HCT116 (cell line): ENCODE measurements around the gene ZBTB2. TPM values are rescaled to one million over a fixed set of nuclear protein-coding genes. Genes with fewer than 3 reads are reported as not detected.

Experiments used
- ATAC-seq: fragments of 200-7000 bp; cut with Tn5 transposase; 2 replicates; pipeline ENCODE4 v1.9.1; 2020; ENCODE audit warnings: mild to moderate bottlenecking, moderate library complexity
- BruUV-seq: library from RNA; stranded (reverse); fragments of 400-500 nt; replicated peaks from 2 replicates; lab custom pipeline; 2021; lab: Mats Ljungman, UMichigan
- CTCF ChIA-PET: fragments of 300-600 bp; sonication (Branson Sonifier 250); formaldehyde crosslinking; loops from one replicate; lab custom pipeline; 2021; ENCODE audit warnings: antibody characterized with exemption; lab: Charles Lee
- POLR2A ChIA-PET: fragments of 300-600, 350-600 bp; sonication (Branson Sonifier 250); formaldehyde crosslinking; loops from one replicate; lab custom pipeline; 2021; ENCODE audit warnings: antibody characterized with exemption; lab: Charles Lee
- RAD21 ChIA-PET, 2 experiments: fragments of 300-600 bp; sonication (Branson Sonifier 250); formaldehyde crosslinking; loops; one replicate each; lab custom pipeline; 2023; ENCODE audit warnings: low total read pairs in 2 of 2; ENCODE audit not compliant: uncharacterized antibody in 2 of 2, unreplicated experiment in 2 of 2, low non-redundant PET in 1 of 2; lab: Charles Lee
- DNase-seq: peaks from one replicate; pipeline ENCODE4 v3.0.0-alpha.2; 2010; ENCODE audit warnings: low read depth, low spot score
- H2AFZ ChIP-seq: fragments of 200-600 bp; shearing (Covaris generic), sonication (generic); 2 replicates; pipeline ENCODE4 v1.6.1; 2017; ENCODE audit warnings: low read depth, mixed run types, mixed read lengths, antibody characterized with exemption, low read length; ENCODE audit not compliant: poor library complexity, severe bottlenecking
- H3K27ac ChIP-seq: 2 replicates; pipeline ENCODE4 v1.5.1; 2012; ENCODE audit warnings: low read depth, low read length
- H3K27me3 ChIP-seq: fragments of 200-600 bp; sonication (generic); 2 replicates; pipeline ENCODE4 v1.6.1; 2016; ENCODE audit warnings: mixed run types, low read length, mixed read lengths; ENCODE audit not compliant: insufficient read depth
- H3K36me3 ChIP-seq, 2 experiments: fragments of 200-500 bp in 1 of 2; fragments of 200-600 bp in 1 of 2; sonication (Bioruptor generic) in 1 of 2; sonication (generic) in 1 of 2; 2 replicates each; pipeline versions ENCODE4 v1.5.1 to v1.6.1; 2014 to 2016; ENCODE audit warnings: low read length in 2 of 2, inconsistent platforms in 1 of 2, mixed read lengths in 1 of 2, mixed run types in 1 of 2; ENCODE audit not compliant: insufficient read depth in 2 of 2, control insufficient read depth in 1 of 2
- H3K4me1 ChIP-seq, 2 experiments: fragments of 200-600 bp in 1 of 2; sonication (generic) in 1 of 2; 2 replicates each; pipeline versions ENCODE4 v1.5.1 to v1.6.1; 2012 to 2017; ENCODE audit warnings: low read length in 2 of 2, inconsistent platforms in 1 of 2, mild to moderate bottlenecking in 1 of 2, mixed read lengths in 1 of 2, mixed run types in 1 of 2, moderate library complexity in 1 of 2; ENCODE audit not compliant: insufficient read depth in 2 of 2, control insufficient read depth in 1 of 2
- H3K4me2 ChIP-seq: fragments of 200-600 bp; sonication (generic); 2 replicates; pipeline ENCODE4 v1.6.1; 2017; ENCODE audit warnings: mixed run types, low read length, mixed read lengths
- H3K4me3 ChIP-seq, 2 experiments: fragments of 200-600 bp in 1 of 2; sonication (generic) in 1 of 2; replicated peaks in 1 of 2; 2 replicates each; pipeline ENCODE4 v1.5.1; 2011 to 2016; ENCODE audit warnings: low read length in 2 of 2, control low read depth in 1 of 2, low read depth in 1 of 2, mild to moderate bottlenecking in 1 of 2, mixed read lengths in 1 of 2, mixed run types in 1 of 2
- H3K79me2 ChIP-seq: fragments of 200-600 bp; sonication (generic); 2 replicates; pipeline ENCODE4 v1.6.1; 2017; ENCODE audit warnings: mild to moderate bottlenecking, mixed run types, low read length, moderate library complexity, mixed read lengths; ENCODE audit not compliant: insufficient read depth
- H3K9ac ChIP-seq: fragments of 200-600 bp; sonication (generic); 2 replicates; pipeline ENCODE4 v1.6.1; 2016; ENCODE audit warnings: low read length, mixed read lengths
- H3K9me2 ChIP-seq: fragments of 200-600 bp; sonication (generic), shearing (Covaris generic); 2 replicates; pipeline ENCODE4 v1.6.1; 2017; ENCODE audit warnings: mixed run types, mild to moderate bottlenecking, moderate library complexity; ENCODE audit not compliant: insufficient read depth
- H3K9me3 ChIP-seq, 2 experiments: fragments of 200-500 bp in 1 of 2; fragments of 200-600 bp in 1 of 2; sonication (Bioruptor generic) in 1 of 2; sonication (generic) in 1 of 2; 2 replicates each; pipeline ENCODE4 v1.6.1; 2014 to 2017; ENCODE audit warnings: low read length in 2 of 2, mixed read lengths in 2 of 2, inconsistent platforms in 1 of 2, low read depth in 1 of 2, mild to moderate bottlenecking in 1 of 2, mixed run types in 1 of 2, moderate library complexity in 1 of 2; ENCODE audit not compliant: control insufficient read depth in 1 of 2, insufficient read depth in 1 of 2
- H4K20me1 ChIP-seq: fragments of 200-600 bp; sonication (generic), shearing (Covaris generic); 2 replicates; pipeline ENCODE4 v1.6.1; 2017; ENCODE audit warnings: mixed run types, mild to moderate bottlenecking, moderate library complexity; ENCODE audit not compliant: insufficient read depth
- CBX3 ChIP-seq: IDR thresholded peaks from 2 replicates; pipeline ENCODE4 v1.6.1; 2012; ENCODE audit warnings: low read depth
- EGR1 ChIP-seq: IDR thresholded peaks from 2 replicates; pipeline ENCODE4 v1.6.1; 2012; ENCODE audit warnings: low read depth
- ELF1 ChIP-seq: IDR thresholded peaks from 2 replicates; pipeline ENCODE4 v1.6.1; 2012; ENCODE audit warnings: low read depth, borderline replicate concordance
- POLR2A ChIP-seq: IDR thresholded peaks from 2 replicates; pipeline ENCODE4 v1.7.0; 2011; ENCODE audit warnings: borderline replicate concordance; ENCODE audit not compliant: insufficient read depth, insufficient read length; ENCODE audit errors: extremely low read depth
- POLR2AphosphoS5 ChIP-seq: IDR thresholded peaks from 2 replicates; pipeline ENCODE4 v1.6.1; 2011; ENCODE audit warnings: mild to moderate bottlenecking, low read depth, low read length, moderate library complexity
- REST ChIP-seq: IDR thresholded peaks from 2 replicates; pipeline ENCODE4 v1.6.1; 2012; ENCODE audit warnings: low read depth
- SIN3A ChIP-seq: IDR thresholded peaks from 2 replicates; pipeline ENCODE4 v1.6.1; 2012; ENCODE audit warnings: low read depth
- TCF7L2 ChIP-seq: IDR thresholded peaks from 2 replicates; pipeline ENCODE4 v1.7.0; 2011; ENCODE audit warnings: borderline replicate concordance, inconsistent platforms; ENCODE audit not compliant: insufficient read depth, insufficient read length; ENCODE audit errors: extremely low read depth
- YY1 ChIP-seq: IDR thresholded peaks from 2 replicates; pipeline ENCODE4 v1.6.1; 2011; ENCODE audit warnings: low read length, low read depth, moderate library complexity, mild to moderate bottlenecking; ENCODE audit not compliant: insufficient replicate concordance; ENCODE audit errors: extremely low read depth
- intact Hi-C: fragments of 100-400 bp; cut with micrococcal nuclease; formaldehyde crosslinking; loops from 2 replicates; pipeline ENCODE4 v1.10.0; 2022
- total RNA-seq: library from RNA; stranded (reverse); gene quantifications from one replicate; pipeline ENCODE4 v1.2.1, GENCODE V29; 2021; ENCODE audit not compliant: unreplicated experiment
- TF ChIP-seq, protein P1 (sequence below), 3 experiments: fragments of 200-600 bp in 1 of 3; sonication (generic) in 1 of 3; IDR thresholded peaks in 2 of 3; conservative IDR thresholded peaks in 1 of 3; 2 replicates each; pipeline ENCODE4 v1.5.1; 2012 to 2017; ENCODE audit warnings: low read depth in 2 of 3, low read length in 2 of 3, antibody characterized with exemption in 1 of 3, borderline replicate concordance in 1 of 3, control low read depth in 1 of 3, mild to moderate bottlenecking in 1 of 3, mixed read lengths in 1 of 3, mixed run types in 1 of 3, moderate library complexity in 1 of 3; ENCODE audit not compliant: insufficient read depth in 1 of 3
- TF ChIP-seq, protein P2 (sequence below): IDR thresholded peaks from 2 replicates; pipeline ENCODE4 v1.6.1; 2012

Gene ZBTB2
- total RNA-seq, 1 experiment from 2014 or later: 12.5 TPM

- Histone ChIP-seq H3K4me2 (no peak overlapping the region), H4K20me1 (no peaks in the 10 kb centered on the region), H3K36me3 (peaks cover 0 to 4% of the 10 kb centered on the region in 2 experiments; a peak in 1 of 4 replicates), H3K9ac (no peak overlapping the region), H3K27ac (no peak overlapping the region), H3K9me2 (no peaks in the 10 kb centered on the region), H3K9me3 (no peaks in the 10 kb centered on the region), H3K4me3 (no peak overlapping the region), H3K79me2 (peaks cover 75% of the 10 kb centered on the region), H3K4me1 (peaks cover 21 to 34% of the 10 kb centered on the region in 2 experiments), H3K27me3 (no peaks in the 10 kb centered on the region), H2AFZ (no peak overlapping the region)
- TF ChIP-seq, protein P1, sequence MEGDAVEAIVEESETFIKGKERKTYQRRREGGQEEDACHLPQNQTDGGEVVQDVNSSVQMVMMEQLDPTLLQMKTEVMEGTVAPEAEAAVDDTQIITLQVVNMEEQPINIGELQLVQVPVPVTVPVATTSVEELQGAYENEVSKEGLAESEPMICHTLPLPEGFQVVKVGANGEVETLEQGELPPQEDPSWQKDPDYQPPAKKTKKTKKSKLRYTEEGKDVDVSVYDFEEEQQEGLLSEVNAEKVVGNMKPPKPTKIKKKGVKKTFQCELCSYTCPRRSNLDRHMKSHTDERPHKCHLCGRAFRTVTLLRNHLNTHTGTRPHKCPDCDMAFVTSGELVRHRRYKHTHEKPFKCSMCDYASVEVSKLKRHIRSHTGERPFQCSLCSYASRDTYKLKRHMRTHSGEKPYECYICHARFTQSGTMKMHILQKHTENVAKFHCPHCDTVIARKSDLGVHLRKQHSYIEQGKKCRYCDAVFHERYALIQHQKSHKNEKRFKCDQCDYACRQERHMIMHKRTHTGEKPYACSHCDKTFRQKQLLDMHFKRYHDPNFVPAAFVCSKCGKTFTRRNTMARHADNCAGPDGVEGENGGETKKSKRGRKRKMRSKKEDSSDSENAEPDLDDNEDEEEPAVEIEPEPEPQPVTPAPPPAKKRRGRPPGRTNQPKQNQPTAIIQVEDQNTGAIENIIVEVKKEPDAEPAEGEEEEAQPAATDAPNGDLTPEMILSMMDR (IDR thresholded peaks at IDR 0.05 in 2 of 3, conservative IDR thresholded peaks at IDR 0.05 in 1 of 3; ENCODE audit: borderline replicate concordance in 1 of 3, insufficient read depth in 1 of 3, low read depth in 2 of 3, low read length in 2 of 3): 0 out of 6 replicates have a peak, but pooled peaks of 1 of the 3 experiments have one; percentile 20
- TF ChIP-seq SIN3A (no peak), ELF1 (no peak)
- intact Hi-C loops: no loop called here
- RAD21 ChIA-PET: no interaction called here
- POLR2A ChIA-PET: interaction anchor here (1.6 kb wide), 1 partner anchor 13 kb away, joined by 5 read pairs; no protein-coding TSS in a partner anchor
- BruUV-seq: no TSS peak
- CTCF ChIA-PET: no interaction called here
- no peak for DNase-seq
- ATAC-seq: no peak
Observed at GRCh38 chr6:151376440-151376839, 14.9 kb downstream of the ZBTB2 start.

GRCh38 chr6:151375833-151376232 lies 15.5 kb downstream of the ZBTB2 start:
- H4K20me1 ChIP-seq: no peaks in the 10 kb centered on the region
- ChIA-PET RAD21 (no interaction called here), POLR2A (interaction anchor here (2.5 kb wide), 1 partner anchor 14 kb away, joined by 8 read pairs; no protein-coding TSS in a partner anchor), CTCF (no interaction called here)
- DNase-seq: no peak
- ATAC-seq: no peak
- peaks cover 21 to 34% of the 10 kb centered on the region in 2 experiments for H3K4me1 ChIP-seq
- no peaks in the 10 kb centered on the region for H3K27me3 ChIP-seq
- no peak overlapping the region for H3K9ac ChIP-seq
- no peak overlapping the region for H2AFZ ChIP-seq
- no peak overlapping the region for H3K27ac ChIP-seq
- no peak overlapping the region for H3K4me3 ChIP-seq
- peaks cover 0 to 9% of the 10 kb centered on the region in 2 experiments; a peak in 1 of 4 replicates for H3K36me3 ChIP-seq
- no peaks in the 10 kb centered on the region for H3K9me3 ChIP-seq
- H3K79me2 ChIP-seq: peaks cover 73% of the 10 kb centered on the region
- no peaks in the 10 kb centered on the region for H3K9me2 ChIP-seq
- BruUV-seq: no TSS peak
- H3K4me2 ChIP-seq: peak overlapping the region; percentile 76; the same call in 1 of the 2 replicates
- intact Hi-C loops: no loop called here
- no peak for TF ChIP-seq TCF7L2
- TF ChIP-seq YY1: no peak
- TF ChIP-seq SIN3A: no peak
- TF ChIP-seq POLR2AphosphoS5: no peak
- no peak for TF ChIP-seq REST
- no peak for TF ChIP-seq POLR2A
- no peak for TF ChIP-seq CBX3
- TF ChIP-seq, protein P2, sequence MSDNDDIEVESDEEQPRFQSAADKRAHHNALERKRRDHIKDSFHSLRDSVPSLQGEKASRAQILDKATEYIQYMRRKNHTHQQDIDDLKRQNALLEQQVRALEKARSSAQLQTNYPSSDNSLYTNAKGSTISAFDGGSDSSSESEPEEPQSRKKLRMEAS: no peak
- no peak for TF ChIP-seq EGR1
